ENCODE measurements around the gene NTM. TPM values are rescaled to one million over a fixed set of nuclear protein-coding genes. Genes with fewer than 3 reads are reported as not detected.

NTM gene
- total RNA-seq, 1 experiment from 2014 or later, result 16.4 TPM

GRCh38 chr11:131422496-131422895 lies 52.1 kb downstream of the NTM start (continued):
- no peak for TF ChIP-seq PREB (CRISPR knock-in tag; IDR thresholded peaks at IDR 0.05; ENCODE audit: borderline replicate concordance)
- TF ChIP-seq FOXJ3 (CRISPR knock-in tag; IDR thresholded peaks at IDR 0.05; ENCODE audit: borderline replicate concordance), result no peak
- no peak for TF ChIP-seq ZNF416 (CRISPR knock-in tag; IDR thresholded peaks at IDR 0.05)

GRCh38 chr11:131423688-131424087 lies 53.3 kb downstream of the NTM start:
- POLR2A ChIA-PET, result no interaction called here

More at GRCh38 chr11:131423688-131424087, 53.3 kb downstream of the NTM start:
- CTCF ChIA-PET, result interaction anchor here (0.9 to 1.2 kb wide), 2 partner anchors 250 to 359 kb away, joined by 3 to 4 read pairs; no protein-coding TSS in a partner anchor
- H3K4me1 Mint-ChIP-seq, result peaks cover 6% of the 10 kb centered on the region; the same call in 1 of the 2 replicates
- no peak overlapping the region for H3K27ac Mint-ChIP-seq
- TF ChIP-seq ATF2 (CRISPR knock-in tag; IDR thresholded peaks at IDR 0.05; ENCODE audit: borderline replicate concordance, low read depth) (no peak), ZNF232 (CRISPR knock-in tag; IDR thresholded peaks at IDR 0.05) (no peak), FOXJ3 (CRISPR knock-in tag; IDR thresholded peaks at IDR 0.05; ENCODE audit: borderline replicate concordance) (no peak), ZBTB43 (CRISPR knock-in tag; IDR thresholded peaks at IDR 0.05) (no peak), ZNF396 (CRISPR knock-in tag; IDR thresholded peaks at IDR 0.05; ENCODE audit: borderline replicate concordance) (no peak), RORB (CRISPR knock-in tag; IDR thresholded peaks at IDR 0.05) (no peak), HMGA2 (CRISPR knock-in tag; IDR thresholded peaks at IDR 0.05) (no peak), RELA (CRISPR knock-in tag; IDR thresholded peaks at IDR 0.05; ENCODE audit: borderline replicate concordance) (no peak), ZNF281 (CRISPR knock-in tag; IDR thresholded peaks at IDR 0.05) (no peak), FOXP4 (CRISPR knock-in tag; IDR thresholded peaks at IDR 0.05) (no peak), USF2 (CRISPR knock-in tag; IDR thresholded peaks at IDR 0.05) (no peak), NR3C1 (CRISPR knock-in tag; conservative IDR thresholded peaks at IDR 0.05; ENCODE audit: low read depth) (no peak), IRF1 (CRISPR knock-in tag; IDR thresholded peaks at IDR 0.05) (no peak)
- H3K36me3 Mint-ChIP-seq, result no peaks in the 10 kb centered on the region
- H3K4me3 Mint-ChIP-seq, result no peak overlapping the region
- no peak for ATAC-seq
- no peaks in the 10 kb centered on the region for H3K9me3 Mint-ChIP-seq
- DNase-seq (ENCODE audit: low spot score), result no peak
- H3K27me3 Mint-ChIP-seq (ENCODE audit: low read depth), result no peaks in the 10 kb centered on the region
